ENCODE measurements around the gene TLR10.

Gene TLR10

GRCh38 chr4:38723114-38723513 lies 59.7 kb downstream of the TLR10 start:
- no peak for DNase-seq

All from NCI-H1436 (cell line).